GM21447 (cell line): Measurements from ENCODE around the gene SPATA3.
"Not testable (repeated sequence)": the region's sequence is repeated elsewhere in the genome, so short reads cannot be mapped to it uniquely, and the experiment has no call there.

Experiments used
- ATAC-seq: cut with Tn5 transposase; IDR thresholded peaks from one replicate; pipeline ENCODE4 v1.9.1; 2021; ENCODE audit not compliant: unreplicated experiment

The SPATA3 gene

GRCh38 chr2:231018184-231018583, 22.3 kb downstream of the SPATA3 start:
- ATAC-seq: no peak

DNA sequence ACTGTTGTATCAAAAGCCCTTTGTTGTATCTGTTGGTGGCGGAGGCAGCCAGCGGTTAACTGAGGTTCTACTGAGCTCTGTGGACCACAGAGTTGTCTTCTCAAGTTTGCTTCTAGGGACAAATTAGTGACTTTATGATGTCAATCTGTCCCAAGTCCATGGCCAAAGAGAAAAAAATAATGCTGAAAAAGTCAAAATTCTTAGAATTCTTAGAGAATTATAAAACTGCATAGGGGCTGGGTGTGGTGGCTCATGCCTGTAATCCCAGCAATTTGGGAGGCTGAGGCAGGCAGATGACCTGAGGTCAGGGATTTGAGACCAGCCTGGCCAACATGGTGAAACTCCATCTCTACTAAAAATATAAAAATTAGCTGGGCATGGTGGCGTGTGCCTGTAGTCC, 29.1 kb downstream of the SPATA3 start:
- not testable (repeated sequence) for ATAC-seq

GRCh38 chr2:231028889-231029288, 33.0 kb downstream of the SPATA3 start:
- no peak for ATAC-seq

DNA sequence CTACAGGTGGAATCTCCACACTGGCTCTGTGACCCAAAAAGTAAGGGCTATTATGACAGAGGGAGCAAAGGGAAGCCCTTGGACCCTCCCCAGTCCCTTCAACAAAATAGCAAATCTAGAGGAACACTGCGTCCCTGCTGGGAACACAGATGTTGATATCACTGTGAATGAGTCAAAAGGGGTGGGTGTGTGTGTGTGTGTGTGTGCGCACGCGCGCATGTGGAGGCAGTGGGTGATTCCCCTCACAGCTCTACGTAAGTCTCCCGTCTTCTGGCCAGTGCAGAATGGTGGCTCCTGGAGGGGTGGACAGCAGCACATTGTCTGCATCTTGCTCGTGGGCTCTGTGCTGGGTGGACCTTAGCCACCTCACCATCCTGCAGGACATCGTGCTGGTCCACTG, 33.6 kb downstream of the SPATA3 start:
- no peak for ATAC-seq

- no peak for ATAC-seq
Observed at GRCh38 chr2:231030725-231031124, 34.8 kb downstream of the SPATA3 start.

DNA sequence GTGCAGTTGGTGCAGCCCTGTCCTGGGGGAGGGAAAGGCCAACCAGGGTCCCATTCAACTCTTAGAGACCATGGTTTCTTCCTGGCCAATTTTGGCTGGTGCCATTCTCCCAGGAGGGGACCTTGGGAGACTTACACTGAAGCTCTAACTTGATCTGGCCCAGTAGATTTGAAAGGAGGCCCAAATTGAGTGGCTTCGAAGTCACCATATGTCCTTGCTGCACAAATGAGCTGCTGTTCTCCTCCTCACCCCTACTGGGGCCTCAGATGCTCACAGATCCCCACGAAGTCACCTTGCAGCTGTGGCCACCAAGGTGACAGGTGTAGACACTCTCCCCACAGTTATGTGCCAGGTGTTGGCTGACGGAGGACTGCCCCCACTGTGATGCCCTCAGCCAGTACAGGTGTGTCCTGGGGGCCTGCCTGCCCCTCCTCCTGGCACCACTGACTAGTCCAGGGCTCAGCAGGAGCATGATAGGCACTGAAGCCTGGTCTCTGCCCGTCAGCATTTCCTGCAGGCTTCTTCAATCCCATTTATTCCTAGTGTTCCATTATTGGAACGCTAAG, 36.7 kb downstream of the SPATA3 start:
- no peak for ATAC-seq

DNA sequence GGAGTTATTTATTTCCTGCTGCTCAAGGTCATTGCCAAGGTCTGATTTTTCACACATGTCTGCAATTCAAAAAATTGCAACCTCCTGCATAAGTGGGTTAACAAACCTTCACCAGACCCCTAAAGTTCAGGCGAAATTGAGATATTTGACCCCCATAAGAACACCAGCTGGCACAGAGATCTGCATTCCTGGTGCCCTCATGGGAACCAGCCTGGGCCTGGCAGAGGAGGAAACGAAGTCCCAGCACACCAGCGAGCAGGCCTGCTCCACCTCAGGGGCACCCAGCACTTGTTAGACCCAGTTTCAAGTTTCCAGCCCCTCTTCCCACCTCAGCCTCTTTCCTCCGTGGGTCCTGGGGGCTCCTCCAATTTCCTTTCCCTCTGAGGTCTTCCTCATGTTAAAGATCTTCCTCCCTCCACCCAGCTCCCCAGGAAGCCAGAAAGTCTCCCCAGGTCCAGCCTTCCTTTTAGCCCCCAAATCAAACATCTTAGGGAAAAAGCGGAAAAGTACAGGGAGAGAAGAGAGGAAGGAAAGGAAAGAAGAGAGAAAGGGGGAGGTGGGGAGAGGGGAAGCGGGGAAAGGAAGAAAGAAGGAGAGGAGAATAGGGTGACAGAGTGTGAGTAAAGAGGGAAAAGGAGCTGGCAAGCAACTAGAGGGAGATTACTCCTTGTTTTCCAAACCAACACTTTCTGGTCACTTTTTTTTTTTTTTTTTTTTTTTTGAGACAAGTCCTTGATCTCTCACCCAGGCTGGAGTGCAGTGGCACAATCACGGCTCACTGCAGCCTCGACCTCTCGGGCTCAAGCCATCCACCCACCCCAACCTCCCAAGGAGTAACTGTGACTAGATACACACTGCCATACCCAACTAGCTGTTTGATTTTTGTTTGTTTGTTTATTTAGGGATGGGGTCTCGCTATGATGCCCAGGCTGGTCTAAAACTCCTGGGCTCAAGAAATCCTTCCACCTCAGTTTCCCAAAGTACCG, 37.5 kb downstream of the SPATA3 start:
- ATAC-seq: no peak

- ATAC-seq: no peak
Observed at GRCh38 chr2:231034291-231034882, 38.5 kb downstream of the SPATA3 start.

- ATAC-seq: no peak
Observed at GRCh38 chr2:231036131-231036530, 40.2 kb downstream of the SPATA3 start.

DNA sequence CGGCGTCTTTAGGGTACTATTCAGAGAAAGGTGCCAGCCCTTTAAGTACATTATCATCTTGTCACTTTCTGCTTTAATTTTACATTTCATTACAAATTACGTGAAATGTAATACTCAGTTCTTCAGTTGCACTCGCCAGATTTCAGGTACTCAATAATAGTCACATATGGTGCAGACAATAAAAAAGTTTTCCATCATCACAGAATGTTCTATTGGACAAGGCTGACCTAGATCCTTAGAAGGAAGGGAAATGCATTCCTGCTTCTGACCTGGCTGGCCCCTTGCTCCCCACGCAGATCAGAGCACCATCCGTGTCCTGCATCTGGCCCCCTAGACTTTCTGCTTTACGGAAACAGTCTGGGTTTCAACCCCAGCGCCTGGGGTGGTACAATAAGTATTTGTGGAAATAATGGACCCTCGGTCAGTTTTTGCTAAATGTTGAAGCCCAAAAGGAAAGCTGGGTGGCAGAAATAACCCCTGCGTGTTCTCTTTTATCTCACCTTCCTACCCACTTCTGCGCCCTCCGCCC, 40.7 kb downstream of the SPATA3 start:
- no peak for ATAC-seq

DNA sequence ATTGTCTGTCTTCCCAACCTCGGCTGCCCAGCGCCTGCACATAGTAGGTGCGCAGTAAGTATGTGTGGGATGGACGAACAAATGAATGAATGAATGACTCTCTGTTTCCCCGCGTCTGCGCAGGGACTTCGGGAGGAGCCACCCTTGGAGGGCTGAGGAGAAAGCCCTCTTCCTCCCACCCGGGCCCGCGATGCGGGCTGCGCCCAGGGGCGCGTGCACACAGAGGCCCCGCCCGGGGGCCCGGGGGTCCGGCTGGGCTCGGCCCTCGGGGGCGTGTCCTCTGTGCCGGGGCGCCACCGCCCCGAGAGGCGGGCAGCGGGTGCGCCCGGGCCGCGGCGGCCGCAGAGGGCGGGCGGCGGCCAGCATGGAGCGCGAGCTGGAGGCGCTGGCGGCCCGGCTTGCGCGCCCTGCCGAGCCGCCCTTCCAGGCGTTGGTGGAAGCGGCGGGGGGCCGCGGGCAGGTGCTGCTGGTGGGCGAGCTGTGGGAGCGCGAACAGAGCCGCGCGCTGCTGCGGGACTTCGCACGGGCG, 41.3 kb downstream of the SPATA3 start, which contains the start of gene C2orf72:
TSS of gene C2orf72 (plus strand) at position 322 of the 529 bp plus-strand sequence. CDS start at position 365, 43 bp downstream.
- ATAC-seq: no peak

GRCh38 chr2:231037731-231038482, 42.0 kb downstream of the SPATA3 start:
- no peak for ATAC-seq

- ATAC-seq: no peak
Observed at GRCh38 chr2:231038483-231039293, 42.8 kb downstream of the SPATA3 start.

DNA sequence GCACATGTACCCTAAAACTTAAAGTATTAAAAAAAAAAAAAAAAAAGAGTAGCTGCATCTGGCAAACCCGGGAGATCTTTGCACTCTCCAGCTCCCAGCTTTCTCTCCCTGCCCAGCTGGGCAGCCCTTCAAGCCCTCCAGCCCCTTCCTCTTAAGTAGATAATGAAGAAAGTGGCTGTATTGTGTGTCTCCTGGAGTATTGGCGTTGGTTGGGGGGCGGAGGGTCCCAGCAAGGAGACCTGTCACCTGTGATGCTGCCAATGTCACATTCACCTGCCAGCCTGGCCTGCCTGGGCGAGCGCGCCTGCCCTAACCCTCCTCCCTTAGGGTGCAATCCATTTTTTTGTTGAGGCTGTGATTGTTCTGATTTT, 43.4 kb downstream of the SPATA3 start:
- ATAC-seq: no peak

DNA sequence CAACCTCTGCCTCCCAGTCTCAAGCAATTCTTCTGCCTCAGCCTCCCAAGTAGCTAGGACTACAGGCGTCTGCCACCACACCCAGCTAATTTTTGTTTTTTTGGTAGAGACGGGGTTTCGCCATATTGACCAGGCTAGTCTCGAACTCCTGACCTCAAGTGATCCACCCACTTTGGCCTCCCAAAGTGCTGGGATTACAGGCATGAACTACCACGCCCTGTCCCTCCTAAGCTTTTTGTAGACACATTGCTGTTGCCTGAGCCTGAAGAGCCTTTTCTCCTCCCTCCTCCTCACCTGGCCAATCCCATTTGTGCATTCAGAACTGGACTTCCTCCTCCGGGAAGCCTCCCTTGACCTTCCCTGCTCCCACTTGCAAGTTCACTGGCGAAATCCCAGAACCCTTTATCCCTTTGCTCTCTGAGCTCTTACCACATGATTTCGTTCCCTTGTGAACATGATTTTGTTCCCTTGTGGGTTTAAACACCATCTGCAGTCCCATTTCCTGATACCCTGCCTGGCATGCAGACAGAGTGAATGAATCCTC, 44.0 kb downstream of the SPATA3 start:
- ATAC-seq: no peak

DNA sequence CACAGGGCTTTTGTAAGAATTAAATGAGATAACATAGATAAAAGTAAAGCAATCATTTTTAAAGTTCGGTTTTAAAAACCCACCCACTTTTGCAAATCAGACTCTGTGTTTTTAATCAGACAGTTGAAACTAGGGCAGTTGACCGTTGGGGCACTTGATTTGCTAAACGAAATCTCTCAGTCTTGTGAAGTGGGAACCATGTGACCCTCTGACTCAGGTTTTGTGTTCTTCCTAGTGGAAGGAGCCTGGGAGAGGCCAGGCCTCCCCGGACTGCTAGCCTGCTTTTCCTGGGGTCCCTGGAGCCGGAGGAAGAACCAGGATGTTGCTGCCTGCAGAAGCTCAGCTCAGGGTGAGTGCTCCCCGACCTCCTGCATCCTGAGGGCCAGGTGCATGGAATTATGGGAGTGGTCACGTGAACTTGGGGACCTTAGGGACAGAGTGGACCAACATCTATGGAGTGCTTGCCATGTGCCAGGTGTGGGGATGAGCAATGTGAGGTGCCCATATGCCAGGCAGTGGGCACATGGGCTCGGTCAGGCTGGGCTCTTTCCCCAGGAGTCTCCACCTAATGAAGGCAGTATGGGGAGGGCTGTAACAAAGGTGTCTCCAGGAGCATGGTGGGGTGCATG, 45.3 kb downstream of the SPATA3 start:
- ATAC-seq: no peak

- no peak for ATAC-seq
Observed at GRCh38 chr2:231043796-231044195, 47.9 kb downstream of the SPATA3 start.

GRCh38 chr2:231046916-231047273, 51.0 kb downstream of the SPATA3 start:
- ATAC-seq: no peak

DNA sequence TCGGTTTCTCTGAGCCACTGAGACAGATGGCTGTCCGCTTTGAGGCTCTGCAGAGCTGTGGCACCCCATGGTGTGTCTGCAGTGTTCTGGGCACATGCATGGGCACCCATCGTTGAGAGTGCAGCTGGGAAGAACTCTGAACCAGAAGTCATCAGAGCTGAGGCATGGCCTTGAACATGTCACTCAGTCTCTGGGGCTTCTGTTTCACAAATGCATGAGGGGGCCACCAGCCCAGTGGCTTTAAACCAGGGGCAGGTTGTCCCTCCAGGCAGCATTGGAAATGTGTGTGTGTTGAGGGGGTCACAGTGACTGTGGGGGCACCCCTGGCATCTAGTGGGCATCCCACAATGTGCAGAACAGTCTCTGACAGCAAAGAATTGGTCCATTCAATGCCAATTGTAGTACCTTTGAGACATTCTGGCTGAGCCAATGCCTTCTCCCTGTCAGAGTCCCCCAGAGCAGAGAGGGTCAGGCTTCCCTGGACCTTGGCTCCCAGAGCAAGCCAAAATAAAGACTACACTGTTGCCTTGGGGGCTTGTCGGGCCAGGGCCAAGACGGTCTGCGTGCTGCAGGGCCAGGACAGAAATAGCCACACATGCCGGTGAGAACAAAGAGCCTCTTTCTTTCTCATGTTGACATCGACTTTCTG, 51.5 kb downstream of the SPATA3 start:
- no peak for ATAC-seq
